B cell (primary cell): ENCODE data around the gene PUS7. TPM values are rescaled to one million over a fixed set of nuclear protein-coding genes. Genes with fewer than 3 reads are reported as not detected.
"Not testable (repeated sequence)": the region's sequence is repeated elsewhere in the genome, so short reads cannot be mapped to it uniquely, and the experiment has no call there.

Experiments used
- ATAC-seq: fragments of 200-7000 bp; cut with Tn5 transposase; one replicate; pipeline ENCODE4 v1.10.0; 2021; ENCODE audit warnings: low read depth, mild to moderate bottlenecking, moderate number of reproducible peaks, moderate library complexity
- CTCF ChIA-PET: fragments of 350-600 bp; sonication (Branson Sonifier 250); formaldehyde crosslinking; loops from one replicate; lab custom pipeline; 2021; ENCODE audit warnings: antibody characterized with exemption, inconsistent platforms; lab: Charles Lee
- POLR2A ChIA-PET: fragments of 350-600 bp; sonication (Branson Sonifier 250); formaldehyde crosslinking; loops from one replicate; lab custom pipeline; 2021; ENCODE audit warnings: antibody characterized with exemption; lab: Charles Lee
- DNase-seq: peaks from one replicate; pipeline ENCODE4 v3.0.0; 2013
- H2AFZ ChIP-seq: 2 replicates; pipeline ENCODE4 v1.6.1; 2012; ENCODE audit warnings: mild to moderate bottlenecking, low read depth, low read length; ENCODE audit not compliant: insufficient read depth, poor library complexity, severe bottlenecking
- H3K27ac ChIP-seq, 2 donors: 1 replicate in 1 of 2; 2 replicates in 1 of 2; pipeline ENCODE4 v1.5.1; 2012 to 2013; ENCODE audit warnings: low read length in 2 of 2, mild to moderate bottlenecking in 2 of 2, moderate library complexity in 1 of 2
- H3K27me3 ChIP-seq, 4 experiments: fragments of 200-600 bp in 1 of 4; sonication (generic) in 1 of 4; replicated peaks in 1 of 4; 1 replicate in 2 of 4; 2 replicates in 2 of 4; pipeline versions ENCODE4 v1.6.1 to v1.7.0; 2013 to 2016; ENCODE audit warnings: low read length in 3 of 4, mild to moderate bottlenecking in 2 of 4, mixed read lengths in 1 of 4, moderate library complexity in 1 of 4; ENCODE audit not compliant: insufficient read depth in 4 of 4, control insufficient read depth in 3 of 4; ENCODE audit errors: control extremely low read depth in 1 of 4
- H3K36me3 ChIP-seq, 2 experiments: replicated peaks in 1 of 2; 1 replicate in 1 of 2; 2 replicates in 1 of 2; pipeline versions ENCODE4 v1.6.1 to v1.7.1; 2013; ENCODE audit warnings: low read length in 1 of 2; ENCODE audit not compliant: insufficient read depth in 2 of 2, control insufficient read depth in 1 of 2; ENCODE audit errors: control extremely low read depth in 1 of 2, extremely low read depth in 1 of 2
- H3K4me1 ChIP-seq, 2 donors: fragments of 200-600 bp in 1 of 2; sonication (generic) in 1 of 2; 1 replicate in 1 of 2; 2 replicates in 1 of 2; pipeline versions ENCODE4 v1.5.1 to v1.6.1; 2013 to 2017; ENCODE audit warnings: low read length in 2 of 2; ENCODE audit not compliant: control insufficient read depth in 2 of 2, insufficient read depth in 2 of 2
- H3K4me2 ChIP-seq: replicated peaks from 2 replicates; pipeline ENCODE3; 2012; ENCODE audit warnings: mild to moderate bottlenecking, low read depth, low read length; ENCODE audit not compliant: poor library complexity, severe bottlenecking
- H3K4me3 ChIP-seq, 5 experiments: fragments of 200-600 bp in 1 of 5; sonication (generic) in 1 of 5; 1 replicate in 3 of 5; 2 replicates in 2 of 5; pipeline versions ENCODE4 v1.5.1 to v1.7.0; 2011 to 2016; ENCODE audit warnings: low read length in 4 of 5, mild to moderate bottlenecking in 4 of 5, low read depth in 2 of 5, control low read depth in 1 of 5, moderate library complexity in 1 of 5; ENCODE audit not compliant: insufficient read depth in 1 of 5; ENCODE audit errors: control extremely low read depth in 1 of 5, extremely low read depth in 1 of 5
- H3K79me2 ChIP-seq: fragments of 200-600 bp; sonication (generic); one replicate; pipeline ENCODE4 v1.6.0; 2016; ENCODE audit warnings: low read length; ENCODE audit not compliant: control insufficient read depth, insufficient read depth
- H3K9ac ChIP-seq: fragments of 200-600 bp; sonication (generic); 2 replicates; pipeline ENCODE4 v1.6.1; 2017; ENCODE audit warnings: mild to moderate bottlenecking, low read length, moderate library complexity
- H3K9me3 ChIP-seq, 3 donors: one replicate each; pipeline versions ENCODE4 v1.6.1 to v1.7.1; 2013; ENCODE audit warnings: low read length in 2 of 3; ENCODE audit not compliant: control insufficient read depth in 2 of 3, insufficient read depth in 1 of 3; ENCODE audit errors: control extremely low read depth in 1 of 3
- H4K20me1 ChIP-seq: 2 replicates; pipeline ENCODE4 v1.6.0; 2012; ENCODE audit warnings: mild to moderate bottlenecking, low read length; ENCODE audit not compliant: insufficient read depth, control insufficient read depth, poor library complexity, severe bottlenecking
- H3K27ac Mint-ChIP-seq: one replicate; pipeline ENCODE4 v1.8.0; 2021; ENCODE audit warnings: mixed read lengths
- H3K27me3 Mint-ChIP-seq: one replicate; pipeline ENCODE4 v1.8.0; 2021; ENCODE audit warnings: mixed read lengths
- H3K4me1 Mint-ChIP-seq: one replicate; pipeline ENCODE4 v1.8.0; 2021; ENCODE audit warnings: mixed read lengths
- H3K4me3 Mint-ChIP-seq: one replicate; pipeline ENCODE4 v1.8.0; 2021; ENCODE audit warnings: mixed read lengths
- H3K9me3 Mint-ChIP-seq: one replicate; pipeline ENCODE4 v1.8.0; 2022; ENCODE audit warnings: mixed read lengths; ENCODE audit not compliant: insufficient read depth
- EZH2 ChIP-seq: IDR thresholded peaks from 2 replicates; pipeline ENCODE4 v1.6.1; 2012; ENCODE audit warnings: borderline replicate concordance, low read depth, mild to moderate bottlenecking, moderate library complexity, low read length; ENCODE audit not compliant: insufficient read depth, poor library complexity, severe bottlenecking
- WGBS: methylation state at CpG from one replicate; pipeline ENCODE4 v1.1.5; 2013; ENCODE audit warnings: missing lambda C conversion rate; ENCODE audit not compliant: insufficient coverage; 5-methylcytosine and 5-hydroxymethylcytosine counted together
- intact Hi-C: fragments of 100-400 bp; cut with micrococcal nuclease; formaldehyde crosslinking; loops from one replicate; pipeline ENCODE4 v1.10.0; 2022
- polyA plus RNA-seq: library from polyadenylated mRNA; depleted of rRNA; stranded (reverse); fragments of >200 nt; gene quantifications from 2 replicates; pipeline ENCODE4 v1.2.3, GENCODE V29; 2012
- total RNA-seq, 2 donors: library from RNA; stranded (reverse); fragments of 120-200 nt in 1 of 2; gene quantifications; 1 replicate in 1 of 2; 2 replicates in 1 of 2; pipeline versions ENCODE4 v1.2.3 to v1.2.4, GENCODE V29; 2013 to 2022
- TF ChIP-seq, protein P1 (sequence below): fragments of 200-600 bp; IDR thresholded peaks from one replicate; pipeline ENCODE4 v1.8.0; 2022; ENCODE audit warnings: antibody characterized with exemption, mild to moderate bottlenecking

The PUS7 gene
- total and polyA plus RNA-seq, 2 donors (not counting 1 experiment from before 2014, with no cell fraction given): 2.0 to 7.7 TPM

DNA sequence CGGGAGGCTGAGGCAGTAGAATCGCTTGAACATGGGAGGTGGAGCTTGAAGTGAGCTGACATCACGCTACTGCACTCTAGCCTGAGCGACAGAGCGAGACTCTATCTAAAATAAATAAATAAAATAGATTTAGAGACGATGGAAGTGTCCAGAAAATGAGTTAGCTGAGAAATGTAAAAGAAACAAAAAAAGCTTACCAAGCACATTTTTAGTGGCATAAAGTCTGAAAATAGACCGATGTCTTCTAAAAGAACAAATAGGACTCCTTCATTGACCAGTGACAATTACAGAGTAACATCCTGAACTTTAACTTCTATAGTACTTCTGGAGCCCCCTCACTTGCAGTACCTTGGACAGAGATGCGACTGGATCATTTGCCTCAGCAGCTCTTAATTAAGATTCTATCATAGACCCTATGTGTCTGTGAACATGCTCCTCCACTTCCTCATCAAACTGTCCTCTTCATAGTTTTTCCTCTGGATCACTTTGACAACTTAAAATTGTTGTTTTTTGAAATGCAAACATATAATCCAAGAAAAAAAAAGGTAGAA is 108.1 kb downstream of the PUS7 start:
- Histone ChIP-seq H4K20me1 (no peaks in the 10 kb centered on the region), H3K27me3 (no peaks in the 10 kb centered on the region), H3K4me3 (no peak overlapping the region), H3K27ac (no peak overlapping the region), H3K9me3 (no peaks in the 10 kb centered on the region), H3K9ac (no peak overlapping the region), H3K4me2 (no peak overlapping the region), H3K79me2 (no peaks in the 10 kb centered on the region), H3K4me1 (no peaks in the 10 kb centered on the region), H3K36me3 (no peaks in the 10 kb centered on the region), H2AFZ (no peak overlapping the region)
- Mint-ChIP-seq H3K9me3 (no peaks in the 10 kb centered on the region), H3K27me3 (no peaks in the 10 kb centered on the region), H3K27ac (no peak overlapping the region), H3K4me3 (no peak overlapping the region), H3K4me1 (peaks cover under 1% of the 10 kb centered on the region)
- WGBS: 77% methylated on average over 2 of the region's 8 CpGs
- DNase-seq: no peak
- POLR2A ChIA-PET: no interaction called here
- ATAC-seq: no peak
- CTCF ChIA-PET: interaction anchor here (1.0 kb wide), 1 partner anchor 16 kb away, joined by 5 read pairs; no protein-coding TSS in a partner anchor
- TF ChIP-seq, protein P1, sequence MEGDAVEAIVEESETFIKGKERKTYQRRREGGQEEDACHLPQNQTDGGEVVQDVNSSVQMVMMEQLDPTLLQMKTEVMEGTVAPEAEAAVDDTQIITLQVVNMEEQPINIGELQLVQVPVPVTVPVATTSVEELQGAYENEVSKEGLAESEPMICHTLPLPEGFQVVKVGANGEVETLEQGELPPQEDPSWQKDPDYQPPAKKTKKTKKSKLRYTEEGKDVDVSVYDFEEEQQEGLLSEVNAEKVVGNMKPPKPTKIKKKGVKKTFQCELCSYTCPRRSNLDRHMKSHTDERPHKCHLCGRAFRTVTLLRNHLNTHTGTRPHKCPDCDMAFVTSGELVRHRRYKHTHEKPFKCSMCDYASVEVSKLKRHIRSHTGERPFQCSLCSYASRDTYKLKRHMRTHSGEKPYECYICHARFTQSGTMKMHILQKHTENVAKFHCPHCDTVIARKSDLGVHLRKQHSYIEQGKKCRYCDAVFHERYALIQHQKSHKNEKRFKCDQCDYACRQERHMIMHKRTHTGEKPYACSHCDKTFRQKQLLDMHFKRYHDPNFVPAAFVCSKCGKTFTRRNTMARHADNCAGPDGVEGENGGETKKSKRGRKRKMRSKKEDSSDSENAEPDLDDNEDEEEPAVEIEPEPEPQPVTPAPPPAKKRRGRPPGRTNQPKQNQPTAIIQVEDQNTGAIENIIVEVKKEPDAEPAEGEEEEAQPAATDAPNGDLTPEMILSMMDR: no peak
- TF ChIP-seq EZH2: no peak
- intact Hi-C loops: no loop called here

DNA sequence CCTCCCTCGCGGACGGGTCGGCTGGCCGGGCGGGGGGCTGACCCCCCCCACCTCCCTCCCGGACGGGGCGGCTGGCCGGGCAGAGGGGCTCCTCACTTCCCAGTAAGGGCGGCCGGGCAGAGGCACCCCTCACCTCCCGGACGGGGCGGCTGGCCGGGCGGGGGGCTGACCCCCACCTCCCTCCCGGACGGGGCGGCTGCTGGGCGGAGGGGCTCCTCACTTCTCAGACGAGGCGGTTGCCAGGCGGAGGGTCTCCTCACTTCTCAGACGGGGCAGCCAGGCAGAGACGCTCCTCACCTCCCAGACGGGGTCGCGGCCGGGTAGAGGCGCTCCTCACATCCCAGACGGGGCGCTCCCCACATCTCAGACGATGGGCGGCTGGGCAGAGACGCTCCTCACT is 111.3 kb downstream of the PUS7 start:
- H3K79me2 ChIP-seq, H3K4me2 ChIP-seq, intact Hi-C loops, CTCF ChIA-PET, ATAC-seq, H3K27me3 ChIP-seq, H3K9ac ChIP-seq, H2AFZ ChIP-seq, H3K27ac ChIP-seq, H3K4me1 ChIP-seq, H3K9me3 Mint-ChIP-seq, H4K20me1 ChIP-seq, H3K4me3 Mint-ChIP-seq, DNase-seq, H3K9me3 ChIP-seq, H3K4me3 ChIP-seq, H3K4me1 Mint-ChIP-seq, POLR2A ChIA-PET, H3K27me3 Mint-ChIP-seq, H3K36me3 ChIP-seq, H3K27ac Mint-ChIP-seq: not testable (repeated sequence)
- WGBS: 93% methylated on average over 5 of the region's 36 CpGs

DNA sequence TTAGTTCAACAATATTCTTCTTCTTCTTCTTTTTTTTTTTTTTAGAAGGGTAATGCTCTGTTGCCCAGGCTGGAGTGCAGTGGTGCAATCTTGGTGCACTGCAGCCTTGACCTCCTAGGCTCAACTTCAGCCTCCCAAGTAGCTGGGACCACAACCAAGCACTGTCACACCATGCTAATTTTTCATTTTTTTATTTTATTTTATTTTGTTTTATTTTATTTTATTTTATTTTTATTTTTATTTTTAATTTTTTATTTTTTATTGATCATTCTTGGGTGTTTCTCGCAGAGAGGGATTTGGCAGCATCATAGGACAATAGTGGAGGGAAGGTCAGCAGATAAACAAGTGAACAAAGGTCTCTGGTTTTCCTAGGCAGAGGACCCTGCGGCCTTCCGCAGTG is 112.3 kb downstream of the PUS7 start:
- ATAC-seq: not testable (repeated sequence)

More for the DNA sequence above, 112.3 kb downstream of the PUS7 start:
- H3K36me3 ChIP-seq, H3K79me2 ChIP-seq, H3K27ac Mint-ChIP-seq, H3K4me3 ChIP-seq, H3K27ac ChIP-seq, H3K4me3 Mint-ChIP-seq, H3K4me2 ChIP-seq, H2AFZ ChIP-seq, POLR2A ChIA-PET, H3K9me3 ChIP-seq, H3K9me3 Mint-ChIP-seq, H3K4me1 ChIP-seq, H3K9ac ChIP-seq, H3K27me3 Mint-ChIP-seq, DNase-seq, intact Hi-C loops, H4K20me1 ChIP-seq, H3K27me3 ChIP-seq, CTCF ChIA-PET, H3K4me1 Mint-ChIP-seq: not testable (repeated sequence)
- no CpG with 5 or more reads among the region's 3 CpGs for WGBS
